22Rv1 (cell line): ENCODE results near the gene BCAP31.
"Not testable (repeated sequence)": the region's sequence is repeated elsewhere in the genome, so short reads cannot be mapped to it uniquely, and the experiment has no call there.

Experiments
- H3K27ac ChIP-seq: fragments of 450-650 bp; 2 replicates; pipeline ENCODE4 v1.5.1; 2017
- CTCF ChIP-seq: fragments of 450-650 bp; IDR thresholded peaks from 2 replicates; pipeline ENCODE4 v1.5.1; 2017; ENCODE audit warnings: mild to moderate bottlenecking
- ZFX ChIP-seq: fragments of 450-650 bp; IDR thresholded peaks from 2 replicates; pipeline ENCODE4 v1.6.1; 2017; ENCODE audit warnings: antibody characterized with exemption, borderline replicate concordance

The BCAP31 gene

GRCh38 chrX:153703036-153703370 lies 21.2 kb downstream of the BCAP31 start:
- TF ChIP-seq CTCF (no peak), ZFX (no peak)
- H3K27ac ChIP-seq = no peak overlapping the region

- H3K27ac ChIP-seq = no peak overlapping the region
- TF ChIP-seq CTCF = no peak
- TF ChIP-seq ZFX = no peak
Observed at GRCh38 chrX:153702336-153703035, 21.7 kb downstream of the BCAP31 start.

- H3K27ac ChIP-seq = no peak overlapping the region
- no peak for TF ChIP-seq ZFX
- TF ChIP-seq CTCF = no peak
Observed at GRCh38 chrX:153701706-153702105, 22.5 kb downstream of the BCAP31 start.

- H3K27ac ChIP-seq = no peak overlapping the region
- TF ChIP-seq ZFX (no peak), CTCF (no peak)
Observed at GRCh38 chrX:153700967-153701366, 23.2 kb downstream of the BCAP31 start.

- TF ChIP-seq ZFX (no peak), CTCF (no peak)
- no peak overlapping the region for H3K27ac ChIP-seq
Observed at GRCh38 chrX:153700376-153700945, 23.7 kb downstream of the BCAP31 start.

- not testable (repeated sequence) for H3K27ac ChIP-seq
Observed at GRCh38 chrX:153699784-153700371, 24.3 kb downstream of the BCAP31 start.

- H3K27ac ChIP-seq = not testable (repeated sequence)
Observed at GRCh38 chrX:153699210-153699783, 24.9 kb downstream of the BCAP31 start.

- no peak for TF ChIP-seq ZFX
- no peak for TF ChIP-seq CTCF
- no peak overlapping the region for H3K27ac ChIP-seq
Observed at GRCh38 chrX:153697924-153698865, 26.0 kb downstream of the BCAP31 start.

GRCh38 chrX:153696986-153697722 lies 27.0 kb downstream of the BCAP31 start:
- H3K27ac ChIP-seq = not testable (repeated sequence)

- H3K27ac ChIP-seq = not testable (repeated sequence)
Observed at GRCh38 chrX:153696538-153696937, 27.6 kb downstream of the BCAP31 start.
